RPMI8226 (cell line): ENCODE data around the gene RNF208.

Experiments used
- DNase-seq: peaks from one replicate; pipeline ENCODE4 v3.0.0-alpha.2; 2015

RNF208 gene

DNA sequence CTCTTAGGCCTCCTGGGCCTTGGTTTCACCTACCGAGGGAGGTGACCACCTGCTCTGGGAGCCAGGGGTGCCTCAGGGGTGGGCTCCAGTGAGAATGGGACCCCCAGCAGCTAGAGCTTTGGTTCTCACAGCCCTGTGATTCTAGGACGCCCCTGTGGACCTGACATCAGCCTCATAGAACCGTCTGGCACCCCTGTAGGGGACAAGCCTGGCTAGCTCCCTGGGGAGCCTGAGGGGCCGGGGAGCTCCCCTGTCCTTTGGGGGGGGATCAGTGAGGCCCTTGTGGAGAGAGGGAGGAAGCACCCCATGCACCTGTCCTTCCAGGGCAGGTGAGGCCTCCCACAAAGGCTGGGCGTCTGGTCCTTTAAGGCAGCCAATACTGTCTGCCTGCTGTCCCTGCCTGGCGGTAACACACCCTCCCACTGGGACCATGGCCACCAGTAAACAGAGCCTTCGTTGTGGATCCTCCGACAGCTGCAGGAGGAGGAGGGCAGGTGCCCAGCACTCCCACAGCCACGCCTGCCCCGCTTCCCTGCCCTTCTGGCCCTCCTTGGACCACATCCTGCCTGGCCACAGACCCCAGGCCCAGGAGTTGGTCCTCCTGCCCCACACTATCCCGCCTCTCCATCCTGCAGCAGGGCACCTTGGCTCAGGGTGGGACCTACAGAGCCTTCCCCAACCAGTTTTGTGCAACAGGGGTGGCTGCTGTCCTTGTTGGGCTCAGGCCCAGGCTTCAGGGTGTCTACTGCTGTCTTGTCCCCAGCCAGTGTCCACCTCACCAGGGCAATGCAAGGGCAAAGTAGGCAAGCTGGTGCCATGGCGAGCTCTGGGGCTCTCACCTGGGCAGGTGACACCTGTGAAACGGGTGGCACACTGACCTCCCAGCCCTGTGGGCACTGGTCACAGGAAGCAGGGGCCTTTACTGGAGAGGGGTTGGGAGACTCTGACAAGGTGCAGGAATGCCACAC, 16.0 kb upstream of the RNF208 start:
- peak; percentile 77 for DNase-seq

DNA sequence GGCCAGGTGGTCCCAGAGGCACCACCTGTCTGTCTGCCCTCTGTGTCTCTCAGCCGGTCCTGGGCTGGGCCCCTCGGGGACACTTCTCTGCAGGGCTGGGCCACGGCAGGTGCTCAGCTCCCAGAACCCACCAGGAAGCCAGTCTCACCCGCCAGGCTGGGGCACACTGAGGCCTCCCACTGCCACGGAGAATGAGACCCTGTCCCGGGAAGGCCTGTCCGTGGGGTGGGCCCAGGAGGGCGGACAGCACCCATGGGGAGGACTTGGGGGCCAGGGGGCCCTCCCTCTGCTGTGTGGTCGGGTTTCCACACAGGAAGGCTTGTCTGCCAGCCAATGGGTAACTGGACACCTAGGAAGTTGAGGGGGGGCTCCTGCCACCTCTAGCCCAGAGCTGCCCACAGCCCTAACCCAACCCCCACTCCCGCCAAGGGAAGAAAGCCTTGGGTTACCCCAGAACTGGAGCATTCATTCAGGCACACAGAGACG, 14.9 kb upstream of the RNF208 start:
- DNase-seq, result no peak

- DNase-seq, result peak; percentile 92
Measured at GRCh38 chr9:137236238-137236935, 14.3 kb upstream of the RNF208 start.

DNA sequence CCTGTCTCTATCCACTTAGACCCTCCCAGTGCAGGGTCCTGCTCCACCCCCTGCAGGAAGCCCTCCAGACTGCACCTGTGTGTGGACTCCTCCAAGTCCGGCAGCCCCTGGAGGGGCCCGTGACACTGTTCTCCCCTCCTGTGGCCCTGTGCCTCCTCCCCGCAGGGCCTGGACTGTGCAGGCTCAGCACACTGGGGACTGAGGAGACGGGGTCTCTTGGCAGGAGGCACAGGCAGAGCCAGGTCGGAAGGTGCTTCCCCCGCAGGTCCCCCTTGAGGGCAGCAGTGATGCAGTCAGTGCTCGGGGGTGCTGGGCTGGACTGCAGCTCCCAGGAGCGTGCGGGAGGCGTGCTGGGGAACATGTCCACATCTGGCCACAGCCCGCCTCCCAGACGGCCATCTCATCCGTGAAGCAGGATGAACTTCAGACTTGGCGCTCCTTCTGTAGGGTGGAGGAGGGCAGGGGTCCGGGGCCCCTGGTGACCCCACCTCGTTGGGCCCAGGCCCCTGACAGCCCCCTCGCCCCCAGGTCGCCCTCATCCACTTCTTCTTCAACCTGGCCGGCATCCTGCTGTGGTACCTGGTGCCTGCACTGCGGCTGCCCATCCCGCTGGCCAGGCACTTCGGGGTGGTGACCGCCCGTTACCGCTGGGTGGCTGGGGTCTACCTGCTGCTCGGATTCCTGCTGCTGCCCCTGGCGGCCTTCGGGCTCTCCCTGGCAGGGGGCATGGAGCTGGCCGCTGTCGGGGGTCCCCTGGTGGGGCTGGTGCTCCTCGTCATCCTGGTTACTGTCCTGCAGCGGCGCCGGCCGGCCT, 13.6 kb upstream of the RNF208 start:
- DNase-seq, result no peak

DNA sequence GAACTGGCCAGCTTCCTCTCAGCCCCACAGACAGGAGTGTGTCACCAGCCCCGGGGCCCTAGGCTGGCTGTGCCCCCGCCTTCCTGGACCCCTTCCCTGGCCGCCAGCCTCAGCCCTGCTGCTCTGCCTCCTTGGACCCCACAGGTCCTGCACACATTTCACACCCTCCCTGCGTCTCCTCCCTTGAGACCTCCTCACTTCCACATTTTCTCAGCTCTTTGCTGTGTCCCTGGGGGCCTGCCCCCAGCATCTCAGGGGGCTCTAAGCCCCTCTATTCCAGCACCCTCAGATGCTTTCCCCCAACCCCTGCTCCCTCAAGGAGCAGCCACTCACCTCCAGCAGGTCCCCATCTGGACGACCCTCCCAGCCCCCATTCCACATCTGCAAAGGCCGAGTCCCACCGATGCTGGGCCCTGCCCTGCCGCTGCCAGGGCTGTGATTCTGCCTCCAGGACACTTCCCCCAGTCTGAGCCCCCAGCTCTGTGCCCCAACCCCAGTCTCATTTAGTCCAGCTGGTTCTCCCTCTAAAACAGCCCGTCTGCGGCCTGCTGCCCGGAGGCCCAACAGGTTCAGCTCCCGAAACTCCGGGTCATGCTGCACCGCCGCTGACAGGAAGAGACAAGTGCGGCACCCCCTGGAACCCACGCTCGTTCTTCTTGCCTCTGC, 12.9 kb upstream of the RNF208 start:
- no peak for DNase-seq

DNA sequence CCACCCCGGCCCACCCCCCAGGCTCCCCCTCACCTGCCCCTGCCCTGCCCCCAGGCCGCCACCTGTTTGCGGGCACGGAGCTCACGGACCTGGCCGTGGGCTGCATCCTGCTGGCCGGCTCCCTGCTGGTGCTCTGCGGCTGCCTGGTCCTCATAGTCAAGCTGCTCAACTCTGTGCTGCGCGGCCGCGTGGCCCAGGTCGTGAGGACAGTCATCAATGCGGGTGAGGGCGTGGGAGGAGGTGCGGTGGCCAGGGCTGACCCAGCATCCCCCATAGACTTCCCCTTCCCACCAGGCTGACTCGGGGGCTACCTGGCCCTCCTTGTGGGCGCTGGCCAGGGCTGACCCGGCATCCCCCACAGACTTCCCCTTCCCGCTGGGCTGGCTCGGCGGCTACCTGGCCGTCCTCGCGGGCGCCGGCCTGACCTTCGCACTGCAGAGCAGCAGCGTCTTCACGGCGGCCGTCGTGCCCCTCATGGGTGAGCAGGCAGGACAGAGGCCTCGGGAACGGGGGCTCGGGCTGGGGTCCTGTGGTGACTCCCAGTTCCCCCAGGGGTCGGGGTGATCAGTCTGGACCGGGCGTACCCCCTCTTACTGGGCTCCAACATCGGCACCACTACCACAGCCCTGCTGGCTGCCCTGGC, 12.1 kb upstream of the RNF208 start:
- DNase-seq, result peak; percentile 37

GRCh38 chr9:137233143-137233980, 11.3 kb upstream of the RNF208 start:
- DNase-seq, result peak; percentile 56

DNA sequence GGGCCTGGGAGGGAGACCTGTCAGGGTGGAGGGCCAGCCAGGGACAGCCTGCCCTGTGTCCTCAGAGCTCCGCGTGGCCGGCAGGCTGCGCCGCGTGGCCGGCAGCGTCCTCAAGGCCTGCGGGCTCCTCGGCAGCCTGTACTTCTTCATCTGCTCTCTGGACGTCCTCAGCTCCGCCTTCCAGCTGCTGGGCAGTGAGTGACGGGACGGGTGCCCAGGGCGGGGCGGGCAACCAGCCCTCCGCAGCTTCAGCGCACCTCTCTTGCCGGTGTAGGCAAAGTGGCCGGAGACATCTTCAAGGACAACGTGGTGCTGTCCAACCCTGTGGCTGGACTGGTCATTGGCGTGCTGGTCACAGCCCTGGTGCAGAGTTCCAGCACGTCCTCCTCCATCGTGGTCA, 10.5 kb upstream of the RNF208 start:
- DNase-seq, result no peak

- DNase-seq, result no peak
Measured at GRCh38 chr9:137232101-137232500, 10.1 kb upstream of the RNF208 start.

GRCh38 chr9:137231372-137232039, 9.5 kb upstream of the RNF208 start:
- DNase-seq, result no peak

DNA sequence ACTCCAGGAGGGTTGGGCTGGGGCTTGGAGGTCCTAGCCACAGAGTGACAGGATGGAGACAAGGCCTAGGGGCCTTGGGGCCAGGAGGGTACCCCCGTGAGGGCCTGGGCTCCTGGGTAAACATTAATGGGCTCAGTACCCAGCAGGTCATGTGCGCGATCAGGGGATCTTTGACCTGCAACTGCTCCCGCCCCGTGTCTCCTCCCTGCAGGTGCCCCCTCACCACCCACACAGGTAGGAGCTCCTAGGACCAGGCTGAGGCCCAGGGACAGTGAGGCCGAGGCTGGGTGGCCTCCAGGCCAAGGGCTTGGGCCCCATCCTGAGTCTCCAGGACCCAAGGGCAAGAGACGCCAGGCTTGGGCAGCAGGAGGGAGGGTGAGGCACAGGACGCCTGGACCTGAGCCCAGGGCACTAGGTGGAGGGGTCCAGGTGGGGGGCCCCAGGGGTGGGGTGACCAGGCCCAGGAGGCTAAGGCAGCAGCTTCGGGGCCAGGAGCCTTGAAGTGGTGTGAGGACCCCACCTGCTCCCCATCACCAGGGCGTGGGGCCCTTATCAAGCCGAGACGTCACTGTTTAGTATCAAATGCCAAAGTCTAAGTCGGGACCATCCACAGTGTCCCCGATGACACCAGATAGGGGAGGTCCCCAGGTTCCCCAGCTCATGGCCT, 8.8 kb upstream of the RNF208 start, which contains the start of gene SLC34A3:
TSS of gene SLC34A3 (plus strand) at position 197 of the 667 bp plus-strand sequence. CDS start 802 bp downstream, outside the sequence.
- no peak for DNase-seq

GRCh38 chr9:137229903-137230704, 8.1 kb upstream of the RNF208 start:
- no peak for DNase-seq

DNA sequence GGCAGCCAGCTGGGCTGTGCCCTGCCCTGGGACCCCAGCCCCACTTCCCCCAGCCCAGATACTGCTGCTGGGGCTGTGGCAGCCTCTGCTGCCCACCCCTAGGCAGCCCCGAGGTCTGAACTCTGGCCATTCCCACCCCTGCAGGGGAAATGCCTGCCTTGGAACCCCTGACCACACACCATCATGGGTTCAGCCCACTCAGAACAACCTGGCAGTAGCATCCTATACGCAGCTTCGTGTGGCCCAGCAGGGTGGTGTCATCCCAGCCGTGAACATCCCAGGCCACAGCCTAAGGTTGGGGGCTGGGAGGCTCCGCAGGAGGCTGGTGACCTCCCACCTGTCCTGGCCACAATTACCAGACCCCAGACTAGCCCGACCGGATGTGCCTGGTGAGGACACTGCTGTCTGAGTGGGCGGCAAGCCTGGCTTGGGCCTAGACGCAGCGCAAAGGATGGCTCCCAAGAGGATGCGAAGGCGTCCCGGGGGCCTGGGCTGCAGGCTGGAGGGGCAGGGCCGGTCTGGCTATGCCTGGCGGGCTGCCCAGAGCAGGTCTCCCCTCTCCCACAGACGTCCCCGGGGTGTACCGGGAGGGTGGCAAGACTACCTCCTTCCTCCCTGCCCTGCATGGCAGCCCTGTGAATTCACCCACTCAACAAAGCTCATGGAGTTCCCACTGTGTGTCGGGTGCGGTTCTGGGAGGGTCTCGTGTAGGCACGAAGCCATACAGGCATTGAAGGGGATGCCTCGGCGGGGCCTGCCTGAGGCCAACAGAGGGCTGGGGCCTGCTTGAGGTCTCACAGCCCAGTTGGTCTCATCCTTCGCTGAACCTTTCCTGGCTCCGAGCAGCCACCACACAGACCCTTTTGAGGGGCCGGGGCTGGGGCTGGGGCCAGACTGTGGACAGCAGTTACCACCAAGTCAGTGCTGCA, 7.2 kb upstream of the RNF208 start:
- no peak for DNase-seq

DNA sequence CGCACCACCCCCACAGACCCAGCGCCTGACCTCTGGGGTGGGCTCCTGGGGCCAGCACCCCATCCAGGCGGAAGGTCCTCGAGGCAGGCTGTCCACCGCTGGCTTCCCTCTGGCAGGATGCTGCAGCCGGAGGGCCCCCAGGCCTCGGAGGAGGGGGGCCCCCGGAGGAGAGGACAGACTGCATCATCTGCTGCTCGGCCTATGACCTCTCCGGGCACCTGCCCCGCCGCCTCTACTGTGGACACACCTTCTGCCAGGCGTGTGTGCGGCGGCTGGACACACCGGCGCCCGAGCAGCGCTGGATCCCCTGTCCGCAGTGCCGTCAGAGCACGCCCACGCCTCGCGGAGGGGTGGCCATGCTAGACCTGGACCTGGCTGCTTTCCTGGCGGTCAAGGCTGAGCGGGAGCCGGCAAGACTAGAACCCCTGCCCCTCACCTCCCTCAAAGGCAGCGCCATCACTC, 6.5 kb upstream of the RNF208 start:
- no peak for DNase-seq

GRCh38 chr9:137227853-137228505, 5.9 kb upstream of the RNF208 start:
- DNase-seq, result no peak

DNA sequence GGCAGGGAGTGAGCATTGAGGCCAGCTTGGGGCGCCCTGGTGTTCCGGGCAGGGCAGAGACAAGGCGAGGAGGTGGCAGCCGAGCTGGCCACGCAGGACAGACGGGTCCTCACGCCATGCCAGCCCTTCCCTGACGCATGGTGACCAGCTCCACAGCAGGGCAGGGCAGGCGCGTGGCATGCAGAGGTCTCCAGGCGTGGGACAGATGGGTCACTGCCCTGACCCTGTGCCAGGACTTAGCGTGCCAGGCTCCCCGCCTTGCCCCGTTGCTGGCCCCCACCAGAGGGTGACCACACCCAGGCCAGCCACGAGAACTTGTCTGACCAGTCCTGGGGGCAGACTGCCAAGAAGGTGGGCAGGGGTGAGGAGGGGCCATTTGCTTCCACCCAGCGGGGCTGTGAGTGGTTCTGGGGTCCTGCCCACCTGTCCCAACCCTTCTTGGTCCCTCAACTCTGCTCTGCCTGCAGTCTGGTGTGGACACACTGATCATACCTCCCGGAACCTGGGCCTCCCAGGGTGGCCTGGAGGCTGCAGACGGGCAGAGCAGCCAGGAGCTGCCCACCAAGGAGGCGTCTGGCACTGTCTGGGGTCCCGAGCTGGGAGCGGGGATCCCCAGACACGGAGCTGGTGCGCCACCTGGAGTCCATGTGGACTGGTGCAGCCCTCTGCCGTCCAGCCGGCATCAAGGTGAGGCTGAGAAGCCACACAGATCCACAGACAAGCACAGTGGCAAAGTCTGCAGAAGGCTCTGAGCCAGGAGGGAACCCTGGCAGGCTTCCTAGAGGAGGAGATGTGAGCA, 5.2 kb upstream of the RNF208 start, which contains the start of gene RNF224:
TSS of gene RNF224 (plus strand) at position 449 of the 799 bp plus-strand sequence. CDS start 834 bp downstream, outside the sequence.
- peak; percentile 92 for DNase-seq
